ENCODE measurements around the gene PDIA4.

DNA sequence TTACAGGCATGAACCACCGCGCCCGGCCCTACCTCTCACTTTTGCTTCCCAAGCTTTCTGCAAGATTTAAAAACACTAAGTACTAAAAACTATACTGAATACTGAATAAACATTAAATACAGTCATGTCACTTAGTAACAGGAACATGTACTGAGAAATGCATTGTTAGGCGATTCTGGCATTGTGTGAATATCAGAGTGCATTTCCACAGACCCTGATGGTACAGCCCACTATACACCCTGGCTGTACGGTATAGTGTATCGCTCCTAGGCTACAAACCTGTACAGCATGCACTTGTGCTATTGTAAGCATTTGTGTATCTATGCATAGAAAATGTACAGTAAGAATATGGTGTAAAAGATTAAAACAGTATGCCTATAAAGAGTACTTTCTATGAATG lies 29.1 kb downstream of the PDIA4 start:
- TF ChIP-seq CTCF (IDR thresholded peaks at IDR 0.05) (no peak), POLR2A (IDR thresholded peaks at IDR 0.05) (no peak)

Data from heart left ventricle (tissue), 13 donors.